HG02623 (cell line): ENCODE data around the gene FBXO44.
"Not testable (repeated sequence)": the region's sequence is repeated elsewhere in the genome, so short reads cannot be mapped to it uniquely, and the experiment has no call there.

ENCODE experiments used
- ATAC-seq: cut with Tn5 transposase; IDR thresholded peaks from one replicate; pipeline ENCODE4 v1.9.1; 2021; ENCODE audit warnings: moderate library complexity; ENCODE audit not compliant: unreplicated experiment

FBXO44 gene

GRCh38 chr1:11654137-11654938 lies at the start of gene FBXO44, which contains the start of gene FBXO2:
Gene FBXO44 (plus strand): TSS chr1:11654877. CDS start chr1:11655836, 959 bp downstream.
Gene FBXO2 (minus strand): TSS chr1:11654429. CDS start chr1:11654340, 89 bp downstream.
- peak; percentile 74 for ATAC-seq

GRCh38 chr1:11606775-11607174 lies 47.9 kb upstream of the FBXO44 start:
- no peak for ATAC-seq

GRCh38 chr1:11608596-11609130 lies 46.0 kb upstream of the FBXO44 start:
- not testable (repeated sequence) for ATAC-seq

GRCh38 chr1:11609378-11609777 lies 45.3 kb upstream of the FBXO44 start:
- not testable (repeated sequence) for ATAC-seq

GRCh38 chr1:11610629-11611180 lies 44.0 kb upstream of the FBXO44 start:
- ATAC-seq, result no peak

- ATAC-seq, result no peak
Observed at GRCh38 chr1:11611638-11612327, 42.9 kb upstream of the FBXO44 start.

- ATAC-seq, result no peak
Observed at GRCh38 chr1:11613347-11613746, 41.3 kb upstream of the FBXO44 start.

GRCh38 chr1:11615090-11615489 lies 39.6 kb upstream of the FBXO44 start:
- ATAC-seq, result no peak

- ATAC-seq, result no peak
Observed at GRCh38 chr1:11616766-11617165, 37.9 kb upstream of the FBXO44 start.

- no peak for ATAC-seq
Observed at GRCh38 chr1:11617314-11617713, 37.4 kb upstream of the FBXO44 start.

GRCh38 chr1:11617741-11618140 lies 36.9 kb upstream of the FBXO44 start:
- ATAC-seq, result no peak

GRCh38 chr1:11620405-11620804 lies 34.3 kb upstream of the FBXO44 start:
- no peak for ATAC-seq

GRCh38 chr1:11620924-11621323 lies 33.8 kb upstream of the FBXO44 start:
- no peak for ATAC-seq

GRCh38 chr1:11622398-11622797 lies 32.3 kb upstream of the FBXO44 start:
- ATAC-seq, result no peak

- no peak for ATAC-seq
Observed at GRCh38 chr1:11623702-11624101, 31.0 kb upstream of the FBXO44 start.

- ATAC-seq, result no peak
Observed at GRCh38 chr1:11626551-11626950, 28.1 kb upstream of the FBXO44 start.

- no peak for ATAC-seq
Observed at GRCh38 chr1:11628767-11629166, 25.9 kb upstream of the FBXO44 start.

GRCh38 chr1:11629184-11630016 lies 25.3 kb upstream of the FBXO44 start:
- no peak for ATAC-seq

- ATAC-seq, result no peak
Observed at GRCh38 chr1:11634365-11635192, 20.1 kb upstream of the FBXO44 start.

GRCh38 chr1:11638121-11638520 lies 16.6 kb upstream of the FBXO44 start:
- no peak for ATAC-seq
